ENCODE measurements around the gene FMNL3. TPM values are rescaled to one million over a fixed set of nuclear protein-coding genes. Genes with fewer than 3 reads are reported as not detected.
A peak's percentile ranks its signal among the peaks of the same experiment; 100 is the strongest.

Gene FMNL3
- polyA plus RNA-seq, 1 of the 3 experiments (the other 2 are of a cell fraction) = 10.2 TPM

GRCh38 chr12:49588721-49589516 lies 118.3 kb downstream of the FMNL3 start:
- Histone ChIP-seq H3K4me1 (ENCODE audit: control insufficient read depth in 1 of 2, insufficient read depth in 2 of 2, low read depth in 1 of 2, low read length in 1 of 2) (peaks cover 0 to 12% of the 10 kb centered on the region in 2 experiments; a peak in 1 of 4 replicates), H4K20me1 (ENCODE audit: insufficient read depth) (no peaks in the 10 kb centered on the region), H3K4me3 (ENCODE audit: low read depth in 2 of 2, low read length in 1 of 2) (no peak overlapping the region), H3K4me2 (no peak overlapping the region), H3K79me2 (ENCODE audit: insufficient read depth) (no peaks in the 10 kb centered on the region), H3K36me3 (replicated peaks in 1 of 2; ENCODE audit: control insufficient read depth in 1 of 2, insufficient read depth in 2 of 2, low read length in 1 of 2) (peaks cover 22 to 29% of the 10 kb centered on the region in 2 experiments), H2AFZ (ENCODE audit: low read depth) (no peak overlapping the region), H3K27ac (ENCODE audit: low read depth in 2 of 2, low read length in 1 of 2) (peak overlapping the region in 1 of 2 experiments; percentile 48; a peak in 1 of 4 replicates), H3K9me3 (no peaks in the 10 kb centered on the region), H3K9ac (no peak overlapping the region), H3K9me2 (no peaks in the 10 kb centered on the region), H3K27me3 (ENCODE audit: insufficient read depth) (no peaks in the 10 kb centered on the region), H3F3A (replicated peaks; ENCODE audit: insufficient read depth) (no peaks in the 10 kb centered on the region)
- ChIA-PET CTCF (interaction anchor here (1.0 to 2.0 kb wide), 3 partner anchors 8 to 230 kb away, joined by 3 to 8 read pairs (median 5); no protein-coding TSS in a partner anchor), POLR2A (no interaction called here)
- no peak for DNase-seq
- 76% methylated on average over 3 of the region's 4 CpGs for WGBS (ENCODE audit: low lambda C conversion rate)
- TF ChIP-seq EP300 (IDR thresholded peaks at IDR 0.05; ENCODE audit: borderline replicate concordance in 1 of 2, low read depth in 1 of 2, low read length in 1 of 2) (no peak), CTCF (IDR thresholded peaks at IDR 0.05) (no peak), TEAD4 (IDR thresholded peaks at IDR 0.05; ENCODE audit: borderline replicate concordance, insufficient read depth) (no peak), MAX (IDR thresholded peaks at IDR 0.05; ENCODE audit: low read depth) (no peak), CHD2 (IDR thresholded peaks at IDR 0.05; ENCODE audit: low read length, partially characterized antibody) (no peak)

- H2AFZ ChIP-seq (ENCODE audit: low read depth) = no peak overlapping the region
- POLR2A ChIA-PET = no interaction called here
- no peaks in the 10 kb centered on the region for H3K27me3 ChIP-seq (ENCODE audit: insufficient read depth)
- H3K9ac ChIP-seq = no peak overlapping the region
- H3K9me3 ChIP-seq = no peaks in the 10 kb centered on the region
- TF ChIP-seq MAX (IDR thresholded peaks at IDR 0.05; ENCODE audit: low read depth) (no peak), TEAD4 (IDR thresholded peaks at IDR 0.05; ENCODE audit: borderline replicate concordance, insufficient read depth) (no peak), IRF3 (IDR thresholded peaks at IDR 0.05; ENCODE audit: low read depth, low read length) (no peak), USF1 (IDR thresholded peaks at IDR 0.05; ENCODE audit: borderline replicate concordance, low read depth) (no peak)
- no peak for DNase-seq
- peak overlapping the region in 1 of 2 experiments; percentile 48; a peak in 1 of 4 replicates for H3K27ac ChIP-seq (ENCODE audit: low read depth in 2 of 2, low read length in 1 of 2)
- no peaks in the 10 kb centered on the region for H3K9me2 ChIP-seq
- H3K36me3 ChIP-seq (replicated peaks in 1 of 2; ENCODE audit: control insufficient read depth in 1 of 2, insufficient read depth in 2 of 2, low read length in 1 of 2) = peaks cover 28 to 33% of the 10 kb centered on the region in 2 experiments
- H3K4me1 ChIP-seq (ENCODE audit: control insufficient read depth in 1 of 2, insufficient read depth in 2 of 2, low read depth in 1 of 2, low read length in 1 of 2) = peaks cover 0 to 19% of the 10 kb centered on the region in 2 experiments; a peak in 1 of 4 replicates
- H3K79me2 ChIP-seq (ENCODE audit: insufficient read depth) = no peaks in the 10 kb centered on the region; the same call in 1 of the 2 replicates
- H3K4me2 ChIP-seq = no peak overlapping the region
- H3F3A ChIP-seq (replicated peaks; ENCODE audit: insufficient read depth) = no peaks in the 10 kb centered on the region
- no peak overlapping the region for H3K4me3 ChIP-seq (ENCODE audit: low read depth in 2 of 2, low read length in 1 of 2)
- CTCF ChIA-PET = interaction anchor here (1.4 to 2.0 kb wide), 2 partner anchors 9 to 230 kb away, joined by 5 to 8 read pairs; no protein-coding TSS in a partner anchor
- no peaks in the 10 kb centered on the region for H4K20me1 ChIP-seq (ENCODE audit: insufficient read depth)
- WGBS (ENCODE audit: low lambda C conversion rate) = 100% methylated on average over 6 of the region's 7 CpGs
These were observed 118.9 kb downstream of the FMNL3 start for GRCh38 chr12:49588281-49588680.
